HG03060 (cell line): ENCODE measurements around the gene LY6G6F.

Source experiments
- ATAC-seq: cut with Tn5 transposase; IDR thresholded peaks from one replicate; pipeline ENCODE4 v1.9.1; 2021; ENCODE audit warnings: low read depth, moderate number of reproducible peaks; ENCODE audit not compliant: unreplicated experiment

LY6G6F gene

DNA sequence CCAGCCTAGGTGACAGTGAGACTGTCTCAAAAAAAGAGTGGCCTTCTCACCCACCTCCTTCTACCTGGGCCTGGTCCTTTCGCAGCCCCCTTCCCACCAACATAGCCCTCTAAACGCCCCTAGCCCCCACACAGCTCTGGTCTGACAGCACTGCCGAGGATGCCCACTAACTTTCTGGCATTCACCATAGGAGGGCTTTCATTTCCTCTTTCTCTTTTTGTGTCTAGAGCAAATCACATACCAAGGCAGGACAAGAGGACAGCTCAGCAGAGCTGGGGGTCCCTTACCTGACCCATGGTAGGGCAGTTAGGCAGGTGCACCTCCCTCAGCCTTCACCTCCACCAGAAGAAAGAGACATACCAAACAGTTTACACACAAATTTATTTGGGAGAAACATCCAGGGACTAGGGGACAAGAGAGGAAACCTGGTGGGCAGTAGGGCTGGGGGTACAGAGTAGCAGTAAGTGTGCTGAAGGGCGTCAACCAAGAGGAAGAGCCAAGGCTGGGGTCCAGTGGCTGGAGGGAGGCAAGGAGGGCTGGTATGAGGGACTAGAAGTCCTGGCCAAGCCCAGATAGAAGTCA, 30.3 kb upstream of the LY6G6F start:
- ATAC-seq = no peak

- no peak for ATAC-seq
Observed at GRCh38 chr6:31676904-31677303, 29.8 kb upstream of the LY6G6F start.

- ATAC-seq = no peak
Observed at GRCh38 chr6:31677955-31678354, 28.7 kb upstream of the LY6G6F start.

GRCh38 chr6:31680226-31681134, 26.2 kb upstream of the LY6G6F start, which contains the start of gene LY6G5C:
Gene LY6G5C (minus strand): TSS chr6:31681067. CDS start chr6:31680373, 694 bp downstream.
- no peak for ATAC-seq

GRCh38 chr6:31681135-31681671, 25.5 kb upstream of the LY6G6F start:
- no peak for ATAC-seq

GRCh38 chr6:31683591-31683990, 23.1 kb upstream of the LY6G6F start:
- ATAC-seq = no peak

DNA sequence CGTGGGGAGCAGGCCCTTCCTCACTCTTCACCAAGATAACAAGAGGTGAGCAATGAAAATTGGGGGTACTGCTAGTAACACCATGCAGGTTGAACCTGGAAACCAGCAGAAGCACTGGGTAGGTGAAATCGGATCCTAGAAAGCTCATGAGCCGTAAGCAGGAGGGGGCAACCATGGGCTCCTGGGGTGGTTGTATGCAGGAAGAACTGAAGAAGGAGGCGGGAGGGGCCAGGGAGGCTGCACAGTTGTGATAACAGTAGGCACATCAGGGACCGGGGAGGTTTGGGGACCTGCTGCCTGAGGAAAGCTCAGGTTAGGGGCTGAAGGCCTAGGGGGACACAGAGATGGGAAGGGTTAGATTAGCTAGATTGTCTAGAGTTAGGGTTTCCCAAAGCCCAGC, 20.2 kb upstream of the LY6G6F start:
- ATAC-seq = no peak

GRCh38 chr6:31687321-31687720, 19.3 kb upstream of the LY6G6F start:
- no peak for ATAC-seq

GRCh38 chr6:31687860-31688693, 18.6 kb upstream of the LY6G6F start:
- no peak for ATAC-seq

DNA sequence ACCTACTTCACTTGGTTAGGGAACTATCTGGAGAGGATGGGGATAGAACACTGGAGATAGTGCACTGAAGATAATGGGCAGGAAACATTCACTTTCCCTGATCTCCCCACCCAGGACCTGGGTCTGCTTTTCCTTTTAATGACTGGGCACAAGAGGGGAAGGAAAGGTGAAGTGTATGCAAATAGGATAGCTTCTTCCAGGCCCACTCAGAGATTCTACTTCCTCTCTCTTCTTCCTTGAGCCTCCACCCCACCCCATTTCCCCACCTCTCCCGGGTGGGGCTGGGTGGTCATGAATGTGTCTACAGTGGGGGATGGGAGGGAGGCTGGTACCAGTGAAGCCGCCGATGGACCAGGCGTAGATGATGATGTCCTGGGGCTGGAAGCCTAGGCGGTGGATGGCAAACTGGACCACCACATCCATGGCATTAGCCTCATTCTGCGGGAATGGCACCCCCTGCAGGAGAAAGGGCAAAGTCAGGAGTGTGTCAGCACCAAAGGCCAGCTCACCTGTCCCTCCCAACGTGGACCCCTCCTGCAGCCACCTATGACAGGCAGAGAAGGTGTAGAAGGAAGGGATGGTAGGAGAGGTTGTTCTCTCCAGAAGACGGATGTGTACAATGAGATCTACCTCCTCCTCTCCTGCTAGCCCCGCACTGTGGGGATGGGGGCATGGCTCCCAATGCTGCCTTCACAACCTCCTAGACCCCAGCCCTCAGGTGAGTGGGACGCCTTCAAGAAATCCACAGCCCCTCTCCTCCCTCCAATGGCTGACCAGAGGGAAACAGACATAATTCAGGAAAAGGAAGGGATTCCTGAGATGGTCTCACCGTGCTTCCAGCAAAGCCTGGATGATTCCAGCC, 17.2 kb upstream of the LY6G6F start:
- ATAC-seq = no peak

- ATAC-seq = no peak
Observed at GRCh38 chr6:31690231-31691077, 16.2 kb upstream of the LY6G6F start.

DNA sequence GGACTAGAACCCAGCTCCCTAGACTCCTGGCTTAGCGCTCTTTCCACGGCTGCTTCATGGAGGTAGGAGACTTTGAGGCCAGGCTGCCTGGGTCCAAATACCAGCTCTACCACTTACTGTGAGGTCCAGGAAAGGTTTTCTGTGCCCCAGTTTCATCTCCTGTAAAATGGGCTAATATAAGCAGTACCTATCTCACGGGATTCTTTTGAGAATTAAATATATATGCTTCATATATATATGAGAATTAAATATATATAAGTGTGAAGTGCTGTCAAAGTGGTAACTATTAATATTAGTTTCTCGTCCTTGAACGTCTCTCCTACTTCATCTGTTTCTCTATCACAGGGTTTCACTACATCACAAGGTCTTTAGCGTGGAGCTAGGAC, 15.6 kb upstream of the LY6G6F start:
- no peak for ATAC-seq

GRCh38 chr6:31691564-31692108, 15.0 kb upstream of the LY6G6F start:
- ATAC-seq = no peak

DNA sequence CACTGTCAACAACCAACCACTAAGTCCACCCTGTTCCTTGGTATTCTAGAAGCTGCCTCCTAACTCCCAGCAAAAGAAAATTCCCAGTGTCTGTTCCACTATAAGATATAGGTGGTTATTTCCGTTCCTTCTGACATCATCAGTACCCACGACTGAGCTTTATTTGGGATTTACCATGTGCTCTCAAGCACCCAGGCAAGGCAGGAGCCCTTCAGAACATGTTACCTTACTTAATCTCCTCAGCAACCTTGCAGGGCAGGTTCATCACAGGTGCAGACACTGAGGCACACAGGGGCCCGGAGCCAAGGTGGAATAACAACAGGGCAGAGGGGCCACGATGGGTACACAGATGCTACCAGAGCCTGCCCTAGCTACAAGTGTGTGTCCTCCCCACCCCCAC, 14.3 kb upstream of the LY6G6F start:
- ATAC-seq = no peak

DNA sequence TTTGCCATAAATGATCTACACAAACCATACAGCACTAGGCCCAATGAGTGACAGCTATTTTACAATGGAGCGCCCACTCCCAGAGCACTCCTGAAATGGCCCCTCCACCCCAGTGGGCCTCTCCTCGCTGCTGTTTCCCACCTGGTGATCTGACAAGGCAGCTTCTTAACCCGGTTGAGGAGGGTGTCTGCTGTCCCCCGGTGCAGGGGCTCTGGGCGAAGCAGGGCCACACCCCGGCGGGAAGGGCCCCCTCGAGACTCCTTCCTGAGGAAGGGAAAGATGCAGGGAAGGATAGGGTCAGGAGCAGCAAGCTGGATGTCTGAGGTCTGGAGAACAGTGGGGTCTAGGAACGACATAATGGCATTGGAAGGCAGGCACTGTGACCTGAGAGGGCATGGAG, 13.8 kb upstream of the LY6G6F start:
- no peak for ATAC-seq

GRCh38 chr6:31693535-31693934, 13.1 kb upstream of the LY6G6F start:
- ATAC-seq = no peak

- ATAC-seq = no peak
Observed at GRCh38 chr6:31697555-31697954, 9.1 kb upstream of the LY6G6F start.

DNA sequence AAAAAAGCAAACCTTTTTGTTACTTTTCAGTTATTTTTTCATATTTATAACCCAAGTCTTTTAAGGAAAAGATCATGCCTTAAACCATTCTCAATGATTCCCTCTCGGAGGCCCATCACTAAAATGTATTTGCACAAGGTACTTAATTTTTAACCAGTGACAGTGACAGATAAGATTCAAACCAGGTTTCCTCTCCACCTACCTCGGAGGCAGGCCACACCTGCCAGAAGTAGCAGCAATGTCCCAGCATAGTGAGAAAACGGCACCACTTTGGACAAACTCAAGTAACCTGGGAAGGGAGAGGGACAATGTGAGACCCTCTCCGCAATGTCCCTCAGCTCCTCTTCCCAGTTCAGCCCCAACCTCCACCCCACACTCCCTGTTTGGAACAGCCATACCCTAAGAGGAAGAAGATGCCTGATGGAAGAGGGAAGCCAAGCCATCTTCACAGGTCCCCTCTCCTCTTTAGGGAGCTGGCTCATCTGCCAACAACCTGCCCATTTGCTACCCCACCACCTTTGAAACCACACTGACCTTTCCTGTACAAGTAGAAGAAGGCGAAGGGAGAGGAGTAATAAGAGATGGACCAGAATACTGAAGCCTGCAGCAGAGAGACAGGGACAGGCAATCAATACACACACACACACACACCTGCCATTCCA, 5.8 kb upstream of the LY6G6F start:
- ATAC-seq = no peak
